LNCaP clone FGC (cell line): ENCODE measurements around the gene CPSF7.
A peak's percentile ranks its signal among the peaks of the same experiment; 100 is the strongest.

Experiments used
- DNase-seq: peaks from one replicate; pipeline ENCODE4 v3.0.0-alpha.2; 2011; ENCODE audit warnings: low read depth
- H3K4me3 ChIP-seq: 2 replicates; pipeline ENCODE4 v1.5.1; 2011; ENCODE audit warnings: mild to moderate bottlenecking, low read depth, low read length, control low read depth
- TF ChIP-seq, protein P1 (sequence below): IDR thresholded peaks from 2 replicates; pipeline ENCODE4 v1.5.1; 2012; ENCODE audit warnings: mild to moderate bottlenecking; ENCODE audit not compliant: control insufficient read depth, insufficient read depth; ENCODE audit errors: extremely low read depth

The CPSF7 gene

DNA sequence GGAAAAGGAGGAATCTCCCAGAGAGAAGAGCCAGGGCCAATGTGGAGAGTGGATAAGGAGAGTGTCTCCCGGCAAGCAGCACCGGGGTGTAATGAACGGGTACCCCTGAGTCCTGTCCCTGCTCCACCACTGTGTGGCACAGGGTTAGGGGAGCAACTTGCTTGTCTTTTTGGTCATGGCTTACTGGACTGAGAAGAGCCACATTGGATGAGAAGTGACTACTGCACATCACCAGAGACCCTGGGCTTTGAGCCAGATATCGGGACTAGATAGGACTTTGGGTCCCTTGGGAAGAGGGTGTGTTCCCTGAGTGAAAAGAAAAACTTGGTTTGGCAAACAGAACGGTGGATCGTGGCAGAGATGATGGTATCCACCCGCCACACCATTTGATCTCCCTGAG, 24.7 kb upstream of the CPSF7 start:
- TF ChIP-seq, protein P1, sequence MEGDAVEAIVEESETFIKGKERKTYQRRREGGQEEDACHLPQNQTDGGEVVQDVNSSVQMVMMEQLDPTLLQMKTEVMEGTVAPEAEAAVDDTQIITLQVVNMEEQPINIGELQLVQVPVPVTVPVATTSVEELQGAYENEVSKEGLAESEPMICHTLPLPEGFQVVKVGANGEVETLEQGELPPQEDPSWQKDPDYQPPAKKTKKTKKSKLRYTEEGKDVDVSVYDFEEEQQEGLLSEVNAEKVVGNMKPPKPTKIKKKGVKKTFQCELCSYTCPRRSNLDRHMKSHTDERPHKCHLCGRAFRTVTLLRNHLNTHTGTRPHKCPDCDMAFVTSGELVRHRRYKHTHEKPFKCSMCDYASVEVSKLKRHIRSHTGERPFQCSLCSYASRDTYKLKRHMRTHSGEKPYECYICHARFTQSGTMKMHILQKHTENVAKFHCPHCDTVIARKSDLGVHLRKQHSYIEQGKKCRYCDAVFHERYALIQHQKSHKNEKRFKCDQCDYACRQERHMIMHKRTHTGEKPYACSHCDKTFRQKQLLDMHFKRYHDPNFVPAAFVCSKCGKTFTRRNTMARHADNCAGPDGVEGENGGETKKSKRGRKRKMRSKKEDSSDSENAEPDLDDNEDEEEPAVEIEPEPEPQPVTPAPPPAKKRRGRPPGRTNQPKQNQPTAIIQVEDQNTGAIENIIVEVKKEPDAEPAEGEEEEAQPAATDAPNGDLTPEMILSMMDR, result no peak
- no peak for DNase-seq
- H3K4me3 ChIP-seq, result no peak overlapping the region

GRCh38 chr11:61453695-61454094, 23.9 kb upstream of the CPSF7 start:
- TF ChIP-seq, protein P1, result no peak
- no peak for DNase-seq
- no peak overlapping the region for H3K4me3 ChIP-seq

- H3K4me3 ChIP-seq, result no peak overlapping the region
- DNase-seq, result no peak
- TF ChIP-seq, protein P1, result no peak
Observed at GRCh38 chr11:61452825-61453224, 23.1 kb upstream of the CPSF7 start.

- no peak for DNase-seq
- TF ChIP-seq, protein P1, result no peak
Observed at GRCh38 chr11:61448552-61448927, 18.8 kb upstream of the CPSF7 start.

DNA sequence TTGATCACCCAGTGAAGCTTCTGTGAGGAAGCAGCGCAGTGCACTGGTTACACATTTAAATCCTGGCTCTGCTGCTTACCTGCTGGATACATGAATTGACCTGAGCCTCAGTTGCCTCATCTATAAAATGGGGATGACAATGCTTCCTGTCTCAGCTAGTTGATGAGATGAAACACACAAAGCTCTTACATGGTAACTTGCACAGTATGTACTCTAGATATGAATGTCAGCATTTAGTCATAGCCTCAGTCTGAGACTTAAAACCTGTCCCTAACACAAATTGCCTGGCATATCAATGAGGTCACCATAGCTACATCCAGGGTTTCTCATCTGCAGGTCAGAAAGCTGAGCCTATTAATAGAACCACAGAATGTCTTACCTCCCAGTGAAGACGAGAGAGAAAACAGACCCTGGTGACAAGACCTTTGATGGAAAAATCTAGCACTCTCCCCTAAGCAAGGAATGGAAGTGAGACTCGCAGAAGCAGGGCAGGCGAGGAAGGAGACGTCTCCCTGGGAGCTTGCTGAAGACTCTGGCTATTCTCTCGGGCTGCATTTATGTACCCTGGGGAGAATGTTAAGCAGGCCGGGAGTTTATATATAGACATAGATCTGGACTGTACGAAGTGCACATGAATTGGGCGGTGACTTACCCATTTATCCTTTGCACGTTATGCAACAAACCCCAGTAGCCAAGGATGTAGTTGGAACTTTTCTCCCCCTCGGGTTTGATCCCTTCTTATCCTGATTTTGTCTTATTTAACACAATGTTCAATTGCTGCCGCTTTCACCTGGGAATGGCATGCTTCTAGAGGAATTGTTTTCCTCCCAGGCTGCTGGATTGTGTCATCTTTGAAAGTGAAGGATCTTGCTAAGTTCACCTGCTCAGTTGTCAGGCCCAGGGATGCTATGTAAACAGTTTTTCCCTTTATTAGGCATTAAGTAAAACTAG, 18.1 kb upstream of the CPSF7 start:
- H3K4me3 ChIP-seq, result no peak overlapping the region
- TF ChIP-seq, protein P1, result no peak
- no peak for DNase-seq

More at GRCh38 chr11:61448552-61448927, 18.8 kb upstream of the CPSF7 start:
- no peak overlapping the region for H3K4me3 ChIP-seq

DNA sequence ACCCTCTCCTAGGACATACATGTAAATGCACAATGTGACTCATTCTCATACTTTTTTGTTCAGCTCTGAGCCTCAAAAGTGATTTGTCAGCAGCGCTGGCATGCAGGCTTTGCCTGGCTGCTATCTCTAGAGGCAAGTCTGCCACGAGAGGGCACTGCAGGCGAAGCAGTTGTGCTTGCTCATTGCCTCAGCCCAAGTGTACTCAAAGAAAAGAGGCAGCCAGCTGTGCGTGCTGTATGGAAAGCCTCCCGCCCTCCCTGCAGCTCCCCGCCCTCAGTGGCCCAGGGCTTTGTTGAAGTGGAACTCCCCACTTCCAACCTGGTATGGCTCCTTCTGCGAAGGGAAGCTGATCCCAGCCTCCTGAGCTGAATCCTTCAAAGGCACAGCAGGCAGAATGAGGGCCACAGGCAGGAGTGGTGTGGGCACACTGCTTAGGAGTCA, 16.5 kb upstream of the CPSF7 start:
- DNase-seq, result no peak
- H3K4me3 ChIP-seq, result no peak overlapping the region
- TF ChIP-seq, protein P1, result peak; percentile 92

DNA sequence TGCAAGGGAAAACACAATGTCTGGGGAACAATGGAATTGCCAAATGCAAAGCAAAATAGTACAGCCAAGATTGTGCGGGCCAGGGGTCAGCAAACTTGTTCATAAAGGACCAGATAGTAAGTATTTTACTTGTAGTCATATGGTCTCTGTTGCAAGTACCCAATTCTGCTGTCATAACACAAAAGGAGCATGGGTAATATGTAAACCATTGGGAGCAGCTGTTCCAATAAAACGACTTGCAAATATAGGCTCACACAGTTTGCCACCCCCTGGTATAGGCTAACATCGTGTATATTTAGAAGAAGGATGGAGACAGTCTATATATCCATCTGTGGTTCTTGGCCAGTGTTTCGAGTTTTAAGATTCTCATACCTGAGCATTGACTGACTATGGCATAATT, 15.7 kb upstream of the CPSF7 start:
- TF ChIP-seq, protein P1, result no peak
- H3K4me3 ChIP-seq, result no peak overlapping the region
- DNase-seq, result no peak
